GM12878 (cell line): ENCODE measurements around the gene SCAP. TPM values are rescaled to one million over a fixed set of nuclear protein-coding genes. Genes with fewer than 3 reads are reported as not detected.

ENCODE experiments used
- ATAC-seq: fragments of 200-7000 bp; cut with Tn5 transposase; 3 replicates; pipeline ENCODE4 v1.9.1; 2020; ENCODE audit warnings: mild to moderate bottlenecking, moderate library complexity
- BruUV-seq: library from RNA; stranded (reverse); fragments of 400-500 nt; replicated peaks from 2 replicates; lab custom pipeline; 2021; lab: Mats Ljungman, UMichigan
- CTCF ChIA-PET: fragments of 300-600 bp; sonication (Branson Sonifier 250); formaldehyde crosslinking; extraction: SDS; loops from one replicate; lab custom pipeline; 2021; ENCODE audit warnings: inconsistent platforms; lab: Yijun Ruan, JAX
- POLR2A ChIA-PET: fragments of 350-600 bp; formaldehyde crosslinking; extraction: SDS; loops from one replicate; lab custom pipeline; 2021; ENCODE audit warnings: inconsistent platforms; lab: Charles Lee
- RAD21 ChIA-PET: fragments of 300-600 bp; sonication (Branson Sonifier 250); formaldehyde crosslinking; loops from one replicate; lab custom pipeline; 2023; ENCODE audit warnings: antibody characterized with exemption; ENCODE audit not compliant: unreplicated experiment; lab: Charles Lee
- SMC1A ChIA-PET: fragments of 300-600 bp; sonication (Branson Sonifier 250); formaldehyde crosslinking; loops from one replicate; lab custom pipeline; 2023; ENCODE audit not compliant: unreplicated experiment, uncharacterized antibody; lab: Charles Lee
- DNase-seq: peaks from one replicate; pipeline ENCODE4 v3.0.0-alpha.2; 2011; ENCODE audit warnings: low read depth, low spot score
- FAIRE-seq: peaks from 3 replicates; lab custom pipeline; 2011; peaks lifted over from hg19 to GRCh38; lab: Jason Lieb, UNC
- H2AFZ ChIP-seq: 2 replicates; pipeline ENCODE4 v1.6.0; 2011; ENCODE audit warnings: low read depth, low read length, control low read depth; ENCODE audit not compliant: control insufficient read depth
- H3K27ac ChIP-seq: 2 replicates; pipeline ENCODE4 v1.5.1; 2011; ENCODE audit warnings: control low read depth; ENCODE audit not compliant: control insufficient read depth, insufficient read depth
- H3K27me3 ChIP-seq, 2 experiments: replicated peaks in 1 of 2; 2 replicates each; pipeline versions ENCODE4 v1.6.0 to v1.6.1; 2011; ENCODE audit warnings: low read length in 1 of 2; ENCODE audit not compliant: control insufficient read depth in 2 of 2, insufficient read depth in 2 of 2
- H3K36me3 ChIP-seq, 2 experiments: 2 replicates each; pipeline ENCODE4 v1.5.1; 2011; ENCODE audit warnings: low read length in 1 of 2; ENCODE audit not compliant: control insufficient read depth in 2 of 2, insufficient read depth in 2 of 2
- H3K4me1 ChIP-seq: 2 replicates; pipeline ENCODE4 v1.6.1; 2011; ENCODE audit warnings: mild to moderate bottlenecking, low read length, moderate library complexity, mixed read lengths; ENCODE audit not compliant: control insufficient read depth, insufficient read depth
- H3K4me2 ChIP-seq: 2 replicates; pipeline ENCODE4 v1.6.0; 2011; ENCODE audit warnings: control low read depth; ENCODE audit not compliant: control insufficient read depth, insufficient read depth
- H3K4me3 ChIP-seq: fragments of 200-600 bp; sonication (generic); 2 replicates; pipeline ENCODE4 v1.5.1; 2016
- H3K79me2 ChIP-seq: 2 replicates; pipeline ENCODE4 v1.6.0; 2011; ENCODE audit warnings: low read length; ENCODE audit not compliant: control insufficient read depth, insufficient read depth
- H3K9ac ChIP-seq: 2 replicates; pipeline ENCODE4 v1.8.0; 2011; ENCODE audit warnings: low read length, control low read depth, mixed read lengths; ENCODE audit not compliant: control insufficient read depth, insufficient read depth
- H3K9me3 ChIP-seq: replicated peaks from 3 replicates; pipeline ENCODE4 v1.5.1; 2011; ENCODE audit warnings: mild to moderate bottlenecking, low read length; ENCODE audit not compliant: control insufficient read depth, insufficient read depth
- H4K20me1 ChIP-seq: 2 replicates; pipeline ENCODE4 v1.6.0; 2011; ENCODE audit not compliant: control insufficient read depth, insufficient read depth
- CBX5 ChIP-seq: sonication (generic); IDR thresholded peaks from 2 replicates; pipeline ENCODE4 v1.6.1; 2016; ENCODE audit warnings: low read depth, moderate library complexity, mild to moderate bottlenecking, inconsistent platforms
- HCFC1 ChIP-seq: fragments of 150-350 bp; IDR thresholded peaks from 2 replicates; pipeline ENCODE4 v1.6.1; 2014; ENCODE audit warnings: low read length
- KLF5 ChIP-seq: fragments of 450-650 bp; IDR thresholded peaks from 2 replicates; pipeline ENCODE4 v1.6.1; 2014; ENCODE audit warnings: mild to moderate bottlenecking; ENCODE audit not compliant: partially characterized antibody
- LARP7 ChIP-seq: fragments of 450-650 bp; IDR thresholded peaks from 2 replicates; pipeline ENCODE4 v1.6.1; 2017; ENCODE audit warnings: mild to moderate bottlenecking
- MXI1 ChIP-seq: fragments of 150-350 bp; IDR thresholded peaks from 2 replicates; pipeline ENCODE4 v1.6.1; 2011; ENCODE audit warnings: low read depth, mild to moderate bottlenecking, inconsistent platforms, low read length, improper control_type of control experiment
- NR2C1 ChIP-seq: fragments of 450-650 bp; IDR thresholded peaks from 2 replicates; pipeline ENCODE4 v1.6.1; 2017; ENCODE audit warnings: antibody characterized with exemption, mild to moderate bottlenecking, moderate library complexity
- RELA ChIP-seq: fragments of 450-650 bp; IDR thresholded peaks from 2 replicates; pipeline ENCODE4 v1.8.0; 2014; ENCODE audit warnings: borderline replicate concordance; ENCODE audit not compliant: partially characterized antibody
- TAF1 ChIP-seq: IDR thresholded peaks from 2 replicates; pipeline ENCODE4 v1.6.1; 2011; ENCODE audit warnings: mild to moderate bottlenecking, low read depth, low read length, borderline replicate concordance
- ZNF384 ChIP-seq: IDR thresholded peaks from 2 replicates; pipeline ENCODE4 v1.6.1; 2012; ENCODE audit warnings: low read depth, mild to moderate bottlenecking, low read length, improper control_type of control experiment, borderline replicate concordance
- WGBS: methylation state at CpG from one replicate; pipeline ENCODE4 v1.1.6; 2016; ENCODE audit warnings: low lambda C conversion rate; ENCODE audit not compliant: insufficient replicate concordance, insufficient coverage; ENCODE audit errors: missing lambda C conversion rate; 5-methylcytosine and 5-hydroxymethylcytosine counted together
- in situ Hi-C: fragments of 300-500 bp; cut with MboI; formaldehyde crosslinking; loops from 9 replicates; pipeline ENCODE4 v1.14.3; 2018; ENCODE audit warnings: mixed read lengths
- intact Hi-C: fragments of 100-400 bp; cut with micrococcal nuclease; formaldehyde crosslinking; loops from one replicate; pipeline ENCODE4 v1.14.2; 2022; ENCODE audit not compliant: unreplicated experiment
- polyA plus RNA-seq, 11 experiments: library from polyadenylated mRNA; depleted of rRNA in 4 of 11; unstranded in 6 of 11; stranded (reverse) in 5 of 11; fragments of >200 nt; fragmentation: Nextera tagmentation in 4 of 11; fragmentation: Illumina TruSeq in 1 of 11; extraction: Ambion mirVana in 4 of 11; extraction: Trizol in 1 of 11; gene quantifications; 1 replicate in 1 of 11; 2 replicates in 10 of 11; pipeline versions ENCODE4 v1.2.1 to v1.2.3, GENCODE V29; 2011 to 2016; ENCODE audit warnings: inconsistent platforms in 2 of 11, missing spikeins in 2 of 11, low read depth in 1 of 11
- total RNA-seq, 4 experiments: library from RNA; depleted of rRNA in 3 of 4; stranded (reverse); fragments of >200 nt in 3 of 4; fragmentation: Illumina TruSeq in 1 of 4; extraction: Trizol in 1 of 4; gene quantifications; 2 replicates each; pipeline versions ENCODE4 v1.2.1 to v1.2.3, GENCODE V29; 2013 to 2021

SCAP gene
- total and polyA plus RNA-seq, 10 of the 15 experiments (the other 5 are each of a cell fraction or from before 2014, with no cell fraction given), result 1.5 to 64.1 (median 27.9) TPM

- WGBS, result 97% methylated on average over 15 of the region's 15 CpGs
- in situ Hi-C loops (loop anchor here (5.0 kb wide), 3 partner anchors 53 to 363 kb away; partner anchors contain the start of genes ELP6 and SCAP), intact Hi-C loops (loop anchor here (5.0 kb wide), 1 partner anchor 363 kb away; no protein-coding TSS in a partner anchor)
These were observed 51.0 kb downstream of the SCAP start for GRCh38 chr3:47424434-47425382.

More at GRCh38 chr3:47424434-47425382, 51.0 kb downstream of the SCAP start:
- Histone ChIP-seq H3K9me3 (no peaks in the 10 kb centered on the region), H3K27me3 (no peaks in the 10 kb centered on the region), H3K79me2 (no peaks in the 10 kb centered on the region; the same call in 1 of the 2 replicates), H3K4me3 (no peak overlapping the region), H3K36me3 (peaks cover 23 to 30% of the 10 kb centered on the region in 2 experiments), H3K4me1 (peaks cover 3% of the 10 kb centered on the region; the same call in 1 of the 2 replicates), H3K27ac (no peak overlapping the region), H2AFZ (no peak overlapping the region), H3K9ac (no peak overlapping the region), H3K4me2 (no peak overlapping the region), H4K20me1 (no peaks in the 10 kb centered on the region)
- no peak for ATAC-seq
- ChIA-PET RAD21 (no interaction called here), CTCF (interaction anchor here (5.0 to 5.6 kb wide), 2 partner anchors 53 to 91 kb away, joined by 53 to 118 read pairs; partner anchors contain the start of genes ELP6 and SCAP), SMC1A (interaction anchor here (1.6 kb wide), 1 partner anchor 85 kb away, joined by 3 read pairs; no protein-coding TSS in a partner anchor), POLR2A (interaction anchor here (0.6 kb wide), 1 partner anchor 1157 kb away, joined by 5 read pairs; no protein-coding TSS in a partner anchor)
- FAIRE-seq, result no peak
- DNase-seq, result no peak
- TF ChIP-seq NR2C1, result no peak
- TF ChIP-seq TAF1, result no peak
- no peak for TF ChIP-seq ZNF384
- no peak for TF ChIP-seq HCFC1
- TF ChIP-seq RELA, result no peak
- no peak for TF ChIP-seq CBX5
- no peak for TF ChIP-seq KLF5
- no peak for TF ChIP-seq MXI1
- no peak for TF ChIP-seq LARP7
- BruUV-seq, result no TSS peak
